Skeletal muscle satellite cell (primary cell): Measurements from ENCODE around the gene MED16.
A peak's percentile ranks its signal among the peaks of the same experiment; 100 is the strongest.
"Not testable (repeated sequence)": the region's sequence is repeated elsewhere in the genome, so short reads cannot be mapped to it uniquely, and the experiment has no call there.

Experiments used
- H3K27me3 ChIP-seq: 2 replicates; pipeline ENCODE4 v1.7.0; 2013; ENCODE audit warnings: low read length; ENCODE audit not compliant: control insufficient read depth, insufficient read depth
- H3K36me3 ChIP-seq: 2 replicates; pipeline ENCODE4 v1.7.0; 2013; ENCODE audit warnings: mild to moderate bottlenecking, control low read depth, low read length; ENCODE audit not compliant: insufficient read depth
- H3K4me1 ChIP-seq: 2 replicates; pipeline ENCODE4 v1.7.0; 2013; ENCODE audit warnings: low read length; ENCODE audit not compliant: control insufficient read depth, insufficient read depth
- H3K4me2 ChIP-seq: 2 replicates; pipeline ENCODE4 v1.7.0; 2013; ENCODE audit warnings: mild to moderate bottlenecking, low read length
- H3K4me3 ChIP-seq: 2 replicates; pipeline ENCODE4 v1.7.0; 2013; ENCODE audit warnings: low read length
- H3K9ac ChIP-seq: 2 replicates; pipeline ENCODE4 v1.7.0; 2013; ENCODE audit warnings: mild to moderate bottlenecking, low read depth, low read length, moderate library complexity
- H3K9me3 ChIP-seq: replicated peaks from 2 replicates; pipeline ENCODE4 v1.7.0; 2013; ENCODE audit warnings: mild to moderate bottlenecking, control low read depth, low read length

The MED16 gene

DNA sequence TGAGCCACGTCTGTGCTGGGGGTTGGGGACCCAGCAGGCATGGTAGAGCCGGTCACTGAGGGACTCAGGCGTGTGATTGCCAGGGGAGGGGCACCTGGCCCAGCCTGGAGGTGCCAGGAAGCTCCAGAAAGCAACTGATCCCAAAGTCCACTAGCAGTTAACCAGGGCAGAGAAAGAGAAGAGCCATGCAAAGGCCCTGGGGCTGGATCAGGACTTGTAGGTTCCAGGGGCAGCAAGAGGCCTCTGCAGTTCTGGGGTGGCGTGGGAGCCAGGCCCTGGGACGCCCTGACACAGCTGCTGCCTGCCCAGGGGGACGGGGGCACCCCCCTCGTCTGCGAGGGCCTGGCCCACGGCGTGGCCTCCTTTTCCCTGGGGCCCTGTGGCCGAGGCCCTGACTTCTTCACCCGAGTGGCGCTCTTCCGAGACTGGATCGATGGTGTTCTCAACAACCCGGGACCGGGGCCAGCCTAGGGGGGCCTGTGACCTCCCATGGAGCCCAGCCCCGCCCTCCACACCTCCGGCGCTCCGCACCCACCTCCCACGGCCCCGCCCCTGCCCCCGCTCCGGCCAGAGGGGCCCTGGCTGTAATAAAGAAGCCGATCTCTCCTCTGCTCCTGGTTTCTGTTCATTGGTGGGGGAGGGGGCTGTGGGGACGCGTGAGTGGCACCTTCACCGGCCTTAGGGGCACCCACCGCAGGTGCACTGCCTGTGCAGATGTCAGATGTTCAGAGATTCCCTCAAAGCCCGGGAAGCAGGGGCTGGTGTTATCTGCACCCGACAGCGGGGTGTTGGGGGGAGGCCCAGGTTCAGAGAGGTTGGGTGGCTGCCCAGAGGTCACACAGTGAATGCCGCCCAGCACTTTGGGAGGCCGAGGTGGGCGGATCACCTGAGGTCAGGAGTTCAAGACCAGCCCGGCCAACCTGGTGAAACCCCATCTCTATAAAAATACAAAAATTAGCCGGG, 61.3 kb downstream of the MED16 start:
- H3K9me3 ChIP-seq = no peaks in the 10 kb centered on the region
- H3K4me3 ChIP-seq = no peak overlapping the region
- no peak overlapping the region for H3K4me2 ChIP-seq
- peaks cover 26% of the 10 kb centered on the region for H3K27me3 ChIP-seq
- no peaks in the 10 kb centered on the region for H3K4me1 ChIP-seq
- no peaks in the 10 kb centered on the region for H3K36me3 ChIP-seq
- H3K9ac ChIP-seq = no peak overlapping the region

DNA sequence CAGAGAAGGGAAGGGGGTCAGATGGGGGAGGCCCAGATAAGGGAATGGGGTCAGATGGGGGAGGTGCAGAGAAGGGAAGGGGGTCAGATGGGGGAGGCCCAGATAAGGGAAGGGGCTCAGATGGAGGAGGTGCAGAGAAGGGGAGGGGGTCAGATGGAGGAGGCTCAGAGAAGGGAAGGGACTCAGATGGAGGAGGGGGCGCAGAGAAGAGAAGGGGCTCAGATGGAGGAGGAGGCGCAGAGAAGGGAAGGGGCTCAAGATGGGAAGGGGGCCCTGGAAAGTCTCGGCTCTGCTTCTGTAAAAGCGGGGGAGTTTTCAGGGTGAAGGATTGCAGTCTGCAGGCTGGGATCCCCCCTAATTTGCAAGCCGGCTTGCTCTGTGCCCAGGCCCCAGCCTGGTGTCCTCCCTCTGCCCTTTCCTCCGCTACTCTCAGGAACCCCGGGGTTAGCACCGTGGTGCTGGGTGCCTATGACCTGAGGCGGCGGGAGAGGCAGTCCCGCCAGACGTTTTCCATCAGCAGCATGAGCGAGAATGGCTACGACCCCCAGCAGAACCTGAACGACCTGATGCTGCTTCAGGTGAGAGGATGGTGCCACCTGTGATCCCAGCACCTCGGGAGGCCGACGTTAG, 63.7 kb downstream of the MED16 start:
- H3K4me3 ChIP-seq = no peak overlapping the region
- H3K4me2 ChIP-seq = no peak overlapping the region
- no peak overlapping the region for H3K9ac ChIP-seq
- H3K9me3 ChIP-seq = no peaks in the 10 kb centered on the region
- H3K4me1 ChIP-seq = no peaks in the 10 kb centered on the region
- peaks cover 16% of the 10 kb centered on the region for H3K27me3 ChIP-seq
- H3K36me3 ChIP-seq = no peaks in the 10 kb centered on the region

DNA sequence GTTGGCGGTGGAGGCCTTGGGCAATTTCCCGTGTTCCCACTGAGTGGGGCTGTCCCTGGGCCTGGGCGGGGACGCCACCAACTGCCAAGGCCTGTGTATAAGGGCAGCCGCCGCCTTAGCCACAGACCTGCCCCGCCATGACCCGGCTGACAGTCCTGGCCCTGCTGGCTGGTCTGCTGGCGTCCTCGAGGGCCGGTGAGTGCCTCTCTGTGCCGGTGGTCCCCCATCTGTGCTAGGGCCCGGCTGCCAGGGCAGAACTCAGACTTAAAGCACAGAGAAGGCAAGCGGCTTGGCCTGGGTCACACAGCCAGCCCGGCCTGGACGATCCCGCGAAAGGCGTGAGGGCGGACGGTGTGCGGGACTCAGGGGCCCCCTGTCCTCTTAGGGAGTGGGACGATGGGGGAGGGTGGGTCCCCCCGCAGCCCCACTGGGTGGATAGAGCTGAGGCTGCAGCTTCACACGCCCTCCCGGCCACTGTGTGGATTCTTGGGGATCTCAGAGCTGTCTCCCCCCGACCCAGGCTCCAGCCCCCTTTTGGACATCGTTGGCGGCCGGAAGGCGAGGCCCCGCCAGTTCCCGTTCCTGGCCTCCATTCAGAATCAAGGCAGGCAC, 65.2 kb downstream of the MED16 start, which contains the start of gene AZU1:
Gene AZU1, plus strand, starts transcription at position 128 of the 612 bp plus-strand sequence. Its CDS starts 10 bp downstream, at position 138.
- H3K9ac ChIP-seq = no peak within 1 kb of the TSS
- H3K9me3 ChIP-seq = no peaks in the 10 kb centered on the region

DNA sequence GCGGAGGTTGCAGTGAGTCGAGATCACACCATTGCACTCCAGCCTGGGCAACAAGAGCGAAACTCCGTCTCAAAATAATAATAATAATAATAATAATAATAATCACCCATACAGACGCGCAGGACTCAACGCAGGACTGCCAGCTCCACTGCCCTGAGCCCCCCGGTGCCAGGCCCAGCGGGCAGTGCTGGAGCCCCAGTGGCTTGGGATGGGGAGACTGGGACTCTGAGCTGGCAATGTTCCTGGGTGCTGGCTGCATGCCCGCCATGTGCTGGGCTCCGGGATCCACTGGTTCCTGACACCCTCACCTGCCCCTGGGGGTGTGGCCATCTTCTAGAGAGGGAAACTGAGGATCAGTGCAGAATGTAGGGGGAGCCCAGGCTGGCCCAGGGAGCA, 65.7 kb downstream of the MED16 start:
- no peak overlapping the region for H3K4me2 ChIP-seq
- no peaks in the 10 kb centered on the region for H3K9me3 ChIP-seq
- H3K9ac ChIP-seq = no peak overlapping the region
- H3K27me3 ChIP-seq = peaks cover 21% of the 10 kb centered on the region
- H3K36me3 ChIP-seq = no peaks in the 10 kb centered on the region
- no peak overlapping the region for H3K4me3 ChIP-seq
- no peaks in the 10 kb centered on the region for H3K4me1 ChIP-seq

More for the DNA sequence above, 65.2 kb downstream of the MED16 start, which contains the start of gene AZU1:
- H3K27me3 ChIP-seq = peaks cover 21% of the 10 kb centered on the region
- H3K36me3 ChIP-seq = no peaks in the 10 kb centered on the region
- no peaks in the 10 kb centered on the region for H3K4me1 ChIP-seq
- no peak within 1 kb of the TSS for H3K4me3 ChIP-seq
- no peak within 1 kb of the TSS for H3K4me2 ChIP-seq

DNA sequence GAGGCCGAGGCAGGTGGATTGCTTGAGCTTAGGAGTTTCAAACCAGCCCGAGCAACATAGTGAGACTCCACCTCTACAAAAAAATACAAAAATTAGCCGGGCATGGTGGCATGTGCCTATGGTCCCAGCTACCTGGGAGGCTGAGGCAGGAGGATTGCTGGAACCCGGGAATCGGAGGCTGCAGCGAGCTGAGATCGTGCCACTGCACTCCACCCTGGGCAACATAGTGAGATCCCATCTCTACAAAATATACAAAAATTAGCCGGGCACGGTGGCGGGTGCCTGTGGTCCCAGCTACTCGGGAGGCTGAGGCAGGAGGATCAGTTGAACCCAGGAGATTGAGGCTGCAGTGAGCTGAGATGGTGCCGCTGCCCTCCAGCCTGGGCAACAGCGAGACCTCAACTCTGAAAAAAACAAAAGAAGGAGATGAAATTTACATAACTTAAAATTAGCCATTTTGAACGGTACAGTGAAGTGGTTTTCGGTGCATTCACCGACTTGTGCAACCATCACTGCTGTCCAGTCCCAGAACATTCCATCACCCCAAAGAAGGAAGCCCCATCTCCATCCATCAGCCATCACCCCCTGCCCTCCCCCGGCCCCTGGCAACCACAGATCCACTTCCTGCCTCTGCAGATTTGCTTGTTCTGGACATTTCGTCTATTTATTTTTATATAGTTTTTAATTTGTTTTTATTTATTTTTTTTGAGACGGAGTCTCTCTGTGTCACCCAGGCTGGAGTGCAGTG, 66.9 kb downstream of the MED16 start:
- Histone ChIP-seq H3K4me3 (no peak overlapping the region), H3K9ac (no peak overlapping the region), H3K4me2 (no peak overlapping the region), H3K36me3 (no peaks in the 10 kb centered on the region), H3K4me1 (no peaks in the 10 kb centered on the region), H3K9me3 (no peaks in the 10 kb centered on the region), H3K27me3 (peaks cover 13% of the 10 kb centered on the region)

DNA sequence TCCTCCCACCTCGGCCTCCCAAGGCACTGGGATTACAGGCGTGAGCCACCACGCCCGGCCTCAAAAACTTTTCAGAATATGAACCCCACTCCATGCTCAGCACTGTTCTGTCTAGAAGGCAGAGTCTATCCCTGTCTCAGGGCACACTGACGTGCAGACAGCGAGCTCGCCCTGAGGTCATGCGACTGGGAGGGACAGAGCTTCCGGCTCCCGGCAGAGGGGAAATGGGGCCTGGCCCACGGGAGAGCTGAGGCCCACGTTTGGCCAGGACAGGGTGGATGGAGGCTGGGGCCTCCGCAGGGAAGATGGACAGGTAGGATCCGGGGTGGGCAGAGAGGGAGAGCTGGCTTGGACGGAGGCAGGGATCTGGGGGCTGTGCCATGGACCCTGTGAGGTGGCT, 68.1 kb downstream of the MED16 start:
- H3K4me2 ChIP-seq = no peak overlapping the region
- H3K36me3 ChIP-seq = no peaks in the 10 kb centered on the region
- no peak overlapping the region for H3K9ac ChIP-seq
- no peaks in the 10 kb centered on the region for H3K9me3 ChIP-seq
- H3K27me3 ChIP-seq = peaks cover 7% of the 10 kb centered on the region
- no peaks in the 10 kb centered on the region for H3K4me1 ChIP-seq
- H3K4me3 ChIP-seq = no peak overlapping the region

DNA sequence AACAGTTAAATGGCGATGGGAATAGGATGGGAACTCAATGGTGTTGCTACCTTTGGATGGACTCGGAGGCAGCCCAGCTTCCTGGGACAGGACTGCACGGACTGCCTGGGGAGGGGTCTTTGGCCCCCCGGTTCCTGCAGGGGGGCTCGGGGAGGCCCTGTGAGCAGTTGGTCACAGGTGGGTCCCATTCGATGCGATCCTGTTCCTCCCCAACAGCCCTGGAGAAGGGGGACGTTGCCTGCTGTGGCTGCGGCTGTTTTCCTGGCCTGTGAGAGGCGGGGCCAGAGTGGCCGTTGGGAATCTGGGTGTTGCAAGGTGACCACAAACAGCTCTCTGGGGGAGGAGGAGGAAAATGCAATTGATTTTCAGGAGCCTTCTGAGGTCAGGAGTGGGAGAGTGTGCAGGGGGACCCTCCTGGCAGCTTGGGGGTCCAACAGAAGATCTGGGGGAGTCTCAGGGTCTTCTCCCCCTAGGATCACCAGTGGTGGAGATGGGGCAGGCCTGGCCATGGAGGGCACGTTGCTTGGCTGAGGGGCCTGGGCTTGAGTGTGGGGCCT, 69.3 kb downstream of the MED16 start:
- Histone ChIP-seq H3K27me3 (peaks cover 7% of the 10 kb centered on the region), H3K36me3 (no peaks in the 10 kb centered on the region), H3K9me3 (no peaks in the 10 kb centered on the region), H3K9ac (no peak overlapping the region), H3K4me2 (no peak overlapping the region), H3K4me3 (no peak overlapping the region), H3K4me1 (no peaks in the 10 kb centered on the region)

DNA sequence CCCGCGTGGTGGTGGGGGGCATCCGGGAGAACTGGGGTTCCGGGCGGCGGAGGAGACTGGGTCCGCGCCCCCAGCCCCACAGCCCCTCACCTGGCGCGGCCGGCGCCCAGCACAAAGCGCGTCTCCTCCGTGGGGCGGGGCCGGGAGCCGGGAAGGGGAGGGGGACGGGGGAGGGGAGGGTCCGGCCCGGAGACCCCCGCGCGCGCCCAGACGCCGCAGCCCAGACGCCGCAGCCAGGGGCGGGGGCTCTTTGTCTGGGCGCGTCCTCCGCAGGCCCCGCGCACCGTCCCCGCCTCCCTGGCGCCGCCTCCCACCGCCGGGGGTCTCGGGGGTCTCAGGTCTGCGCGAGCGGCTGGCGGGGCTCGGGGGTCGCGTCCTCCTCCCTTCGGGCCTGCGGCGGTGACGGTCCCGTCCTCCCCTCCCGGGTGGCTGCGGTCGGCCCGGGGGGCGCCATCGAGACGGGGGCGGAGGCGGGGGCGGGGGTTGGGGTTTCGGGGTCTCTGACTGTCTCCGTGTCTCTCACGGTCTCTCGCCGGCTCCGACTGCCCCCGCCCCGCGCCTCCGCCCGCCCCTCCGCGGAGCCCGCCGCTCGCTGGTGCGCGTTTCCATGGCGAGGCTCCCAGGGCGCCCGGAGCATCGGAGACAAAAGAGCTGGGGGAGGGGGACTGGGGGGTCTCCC, 71.0 kb downstream of the MED16 start, which contains the start of gene PLPPR3:
Gene PLPPR3, minus strand, starts transcription at position 131 of the 679 bp plus-strand sequence. CDS start 396 bp downstream, outside the sequence.
- no peak within 1 kb of the TSS for H3K4me3 ChIP-seq

DNA sequence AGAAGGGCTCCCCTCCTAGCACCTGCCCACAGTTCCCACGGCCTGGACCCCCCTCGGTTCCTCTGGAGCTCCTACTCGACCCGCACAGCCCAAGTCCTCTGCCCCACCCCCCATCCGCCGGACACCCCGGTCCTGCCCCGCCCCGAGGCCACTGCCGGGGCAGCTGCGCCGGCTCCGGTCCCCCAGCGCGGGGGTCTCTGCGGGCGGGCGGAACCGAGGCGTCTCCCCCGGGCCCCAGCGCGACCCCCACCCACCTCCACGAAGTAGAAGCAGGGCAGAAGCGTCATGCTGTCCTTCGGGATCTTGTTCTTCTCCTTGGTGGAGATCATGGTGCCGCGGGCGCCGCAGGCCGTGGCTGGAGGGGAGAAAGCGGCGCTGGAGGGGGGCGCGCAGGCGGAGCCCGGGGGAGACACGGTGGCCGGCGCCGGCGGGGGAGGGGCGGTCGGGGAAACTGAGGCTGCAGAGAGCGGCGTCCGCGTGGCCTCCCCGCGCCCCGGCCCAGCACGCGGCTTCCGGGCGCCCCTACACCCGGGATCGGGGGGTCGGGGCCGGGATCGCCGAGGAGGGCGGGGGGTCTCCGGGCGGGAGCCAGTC, 71.7 kb downstream of the MED16 start:
- H3K36me3 ChIP-seq = no peaks in the 10 kb centered on the region
- no peak overlapping the region for H3K9ac ChIP-seq
- H3K27me3 ChIP-seq = peaks cover 7% of the 10 kb centered on the region
- no peaks in the 10 kb centered on the region for H3K4me1 ChIP-seq
- H3K4me2 ChIP-seq = peak overlapping the region; percentile 49
- H3K9me3 ChIP-seq = no peaks in the 10 kb centered on the region
- H3K4me3 ChIP-seq = no peak overlapping the region

More for the DNA sequence above, 71.0 kb downstream of the MED16 start, which contains the start of gene PLPPR3:
- Histone ChIP-seq H3K36me3 (no peaks in the 10 kb centered on the region), H3K27me3 (peaks cover 7% of the 10 kb centered on the region), H3K9ac (no peak within 1 kb of the TSS), H3K9me3 (no peaks in the 10 kb centered on the region), H3K4me2 (peak within 1 kb of the TSS; percentile 49), H3K4me1 (no peaks in the 10 kb centered on the region)

DNA sequence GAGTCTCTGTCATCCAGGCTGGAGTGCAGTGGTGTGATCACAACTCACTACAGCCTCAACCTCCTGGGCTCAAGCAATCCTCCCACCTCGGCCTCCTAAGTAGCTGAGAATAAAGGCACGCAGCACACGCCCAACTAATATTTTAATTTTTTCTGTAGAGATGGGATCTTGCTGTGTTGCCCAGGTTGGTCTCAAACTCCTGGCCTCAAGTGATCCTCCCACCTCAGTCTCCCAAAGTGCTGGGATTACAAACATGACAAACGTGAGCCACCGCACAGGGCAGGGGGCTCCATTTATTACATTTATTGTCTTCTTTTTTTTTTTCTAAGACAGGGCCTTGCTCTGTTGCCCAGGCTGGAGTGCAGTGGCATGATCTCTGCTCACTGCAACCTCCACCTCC, 72.8 kb downstream of the MED16 start:
- H3K4me1 ChIP-seq, H3K9ac ChIP-seq, H3K4me2 ChIP-seq, H3K9me3 ChIP-seq, H3K36me3 ChIP-seq, H3K4me3 ChIP-seq, H3K27me3 ChIP-seq: not testable (repeated sequence)
